Stimulated activated CD8-positive, alpha-beta memory T cell treated with anti-CD3 and anti-CD28 coated beads, Interleukin-4, amount 100 ng/mL, for 4 hours (primary cell): ENCODE data around the gene CYBA.

ENCODE experiments used
- DNase-seq, 2 donors: peaks; one replicate each; pipeline ENCODE4 v3.0.0-alpha.2; 2020; ENCODE audit warnings: low read depth in 2 of 2, low spot score in 1 of 2

Gene CYBA

GRCh38 chr16:88631920-88632586 lies 18.8 kb downstream of the CYBA start:
- DNase-seq = no peak

DNA sequence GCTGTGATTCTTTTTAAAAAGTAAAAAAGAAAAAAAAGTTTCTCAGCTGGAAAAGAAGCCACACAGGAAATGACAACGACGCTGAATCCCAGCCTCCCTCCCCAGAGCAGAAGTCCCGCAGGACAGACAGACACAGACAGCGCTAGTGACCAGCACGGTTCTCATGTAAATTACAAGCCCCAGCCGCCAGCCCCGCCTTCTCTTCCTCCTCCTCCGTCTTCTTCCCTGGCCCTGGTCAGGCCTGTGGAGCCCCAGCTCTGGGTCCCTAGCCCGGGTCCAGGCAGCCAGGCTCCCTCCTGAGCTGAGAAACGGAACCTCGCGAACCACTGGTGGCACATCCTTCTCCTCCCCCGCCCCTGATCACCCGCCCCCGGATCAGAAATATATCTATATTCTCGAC lies 19.5 kb downstream of the CYBA start:
- DNase-seq = no peak

GRCh38 chr16:88630941-88631340 lies 19.9 kb downstream of the CYBA start:
- DNase-seq = no peak

GRCh38 chr16:88630433-88630832 lies 20.4 kb downstream of the CYBA start:
- DNase-seq = no peak

- DNase-seq = no peak
Measured at GRCh38 chr16:88629835-88630234, 21.0 kb downstream of the CYBA start.

GRCh38 chr16:88628512-88628974 lies 22.3 kb downstream of the CYBA start:
- DNase-seq = no peak

DNA sequence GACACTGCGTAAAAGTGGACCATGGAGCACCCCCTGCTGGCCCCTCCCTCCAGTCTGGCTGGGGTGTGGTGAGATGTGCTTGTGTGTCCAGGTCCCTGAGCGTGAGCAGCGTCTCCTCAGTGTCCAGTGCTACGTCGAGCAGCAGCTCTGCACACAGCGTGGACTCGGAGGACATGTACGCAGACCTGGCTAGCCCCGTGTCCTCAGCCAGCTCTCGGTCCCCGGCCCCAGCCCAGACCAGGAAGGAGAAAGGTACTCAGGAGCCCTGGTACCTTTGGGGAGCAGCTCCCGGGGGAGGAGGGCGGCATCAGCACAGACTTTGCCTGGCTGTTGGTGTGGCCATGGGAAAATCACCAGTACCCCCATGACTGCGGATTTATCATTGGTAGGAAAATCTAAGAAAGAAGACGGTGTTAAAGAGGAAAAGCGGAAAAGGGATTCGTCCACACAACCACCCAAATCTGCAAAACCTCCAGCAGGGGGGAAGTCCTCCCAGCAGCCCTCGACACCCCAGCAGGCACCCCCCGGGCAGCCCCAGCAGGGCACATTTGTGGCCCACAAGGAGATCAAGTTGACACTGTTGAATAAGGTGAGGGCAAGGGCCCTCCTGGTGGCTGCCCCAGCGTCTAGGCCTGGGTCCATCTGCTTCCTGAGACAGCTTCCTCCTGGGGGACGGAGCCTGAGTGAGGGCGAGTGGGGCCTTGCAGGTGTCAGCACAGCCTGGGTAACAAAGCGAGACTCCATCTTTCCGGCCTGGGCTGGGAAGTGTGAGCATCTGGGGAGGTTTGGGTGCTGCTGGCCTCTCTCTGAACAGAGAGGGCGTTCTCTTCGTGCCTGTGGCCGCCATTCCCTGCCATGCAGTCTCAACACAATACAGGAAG lies 23.1 kb downstream of the CYBA start:
- no peak for DNase-seq

GRCh38 chr16:88626646-88627045 lies 24.2 kb downstream of the CYBA start:
- DNase-seq = no peak

DNA sequence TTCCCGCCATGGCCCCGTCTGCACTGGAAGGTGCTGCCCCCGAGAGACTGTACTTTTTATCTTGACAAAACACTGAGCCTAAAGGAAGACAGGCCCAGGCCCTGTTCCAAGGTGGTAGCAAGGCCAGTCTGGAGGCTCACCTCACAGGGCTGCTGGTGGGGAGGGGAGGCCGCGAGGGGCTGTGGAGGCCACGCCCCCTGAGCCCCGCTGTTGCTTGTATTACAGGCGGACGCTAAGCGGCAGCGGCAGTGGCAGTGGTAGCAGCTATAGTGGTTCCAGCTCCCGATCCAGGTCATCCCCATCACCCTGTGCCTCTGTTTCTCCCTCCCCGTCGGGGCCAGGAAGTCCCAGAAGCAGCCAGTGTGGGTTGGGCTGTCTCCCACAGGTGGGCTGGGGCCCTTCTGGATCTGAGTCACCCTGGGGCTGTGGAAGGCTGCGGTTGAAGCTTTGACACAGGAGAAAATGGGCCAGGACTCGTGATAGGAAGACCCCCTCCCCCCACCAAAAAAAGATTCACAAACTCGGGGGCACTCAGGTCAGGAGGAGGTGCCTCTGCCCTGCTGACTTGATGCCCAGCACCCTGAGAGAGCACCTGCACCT lies 25.8 kb downstream of the CYBA start:
- DNase-seq = no peak

GRCh38 chr16:88624481-88624880 lies 26.4 kb downstream of the CYBA start:
- DNase-seq = no peak

DNA sequence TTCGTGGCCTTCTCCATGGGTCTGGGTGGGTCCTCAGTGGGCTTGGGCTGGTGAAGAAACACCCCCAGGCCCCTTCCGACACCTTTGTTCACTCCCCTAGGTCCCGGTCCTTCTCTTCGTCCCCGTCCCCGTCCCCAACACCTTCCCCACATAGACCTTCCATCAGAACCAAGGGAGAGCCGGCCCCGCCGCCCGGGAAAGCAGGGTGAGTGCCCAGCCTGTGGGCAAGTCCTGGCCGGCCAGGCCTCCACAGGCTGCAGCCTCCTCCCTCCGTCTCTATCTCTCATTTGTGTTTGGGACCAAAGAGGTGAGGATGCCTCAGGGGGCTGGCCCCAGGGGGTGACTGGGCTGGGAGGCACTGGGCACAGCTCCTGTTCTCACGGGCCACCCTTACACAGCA lies 27.0 kb downstream of the CYBA start:
- DNase-seq = no peak

- DNase-seq = no peak
Measured at GRCh38 chr16:88622866-88623265, 28.0 kb downstream of the CYBA start.

GRCh38 chr16:88622125-88622524 lies 28.7 kb downstream of the CYBA start:
- DNase-seq = no peak

- peak; percentile 37 to 48 for DNase-seq
Measured at GRCh38 chr16:88619859-88620815, 30.7 kb downstream of the CYBA start.

- no peak for DNase-seq
Measured at GRCh38 chr16:88618956-88619667, 31.7 kb downstream of the CYBA start.

DNA sequence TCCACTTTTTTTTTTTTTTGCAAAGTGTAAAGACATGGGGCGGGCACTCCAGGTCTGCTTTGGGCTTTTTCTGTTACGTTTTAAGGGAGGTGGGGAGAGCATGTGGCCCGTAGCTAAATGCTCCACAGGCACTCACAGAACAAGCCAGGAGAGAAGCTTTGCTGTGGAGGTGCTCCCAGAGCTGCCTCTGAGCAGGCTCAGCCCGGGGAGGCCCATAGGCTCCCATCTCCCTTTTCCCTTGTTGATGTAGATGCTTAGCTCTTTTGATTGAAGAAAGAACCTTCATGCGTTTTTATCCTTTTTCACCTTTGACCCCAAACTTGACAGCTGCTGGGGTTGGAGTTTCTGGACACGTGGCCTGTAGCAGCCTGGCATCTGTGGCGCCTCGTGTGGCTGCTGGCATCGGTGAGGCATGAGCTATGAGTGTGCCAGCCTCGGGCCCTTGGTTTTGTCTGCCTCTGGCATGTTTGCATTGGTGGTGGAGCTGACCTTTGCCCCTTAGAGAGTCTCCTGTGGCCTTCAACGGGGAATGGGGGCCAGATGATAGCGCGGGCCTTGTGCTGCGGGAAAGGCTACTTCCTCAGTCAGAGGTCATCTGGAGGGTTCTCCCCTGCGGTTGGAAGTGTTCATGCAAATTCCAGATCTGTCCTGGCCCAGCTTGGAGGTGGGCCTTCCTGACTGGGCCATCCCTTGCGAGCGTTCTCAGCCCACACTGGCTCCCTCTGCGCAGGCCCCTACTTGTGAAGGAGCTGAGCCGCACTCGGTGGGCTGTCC lies 32.5 kb downstream of the CYBA start:
- DNase-seq = no peak

- DNase-seq = no peak
Measured at GRCh38 chr16:88617268-88618031, 33.4 kb downstream of the CYBA start.

GRCh38 chr16:88616736-88617135 lies 34.1 kb downstream of the CYBA start:
- no peak for DNase-seq

- no peak for DNase-seq
Measured at GRCh38 chr16:88616320-88616719, 34.5 kb downstream of the CYBA start.
